GM08714 (cell line): Measurements from ENCODE around the gene ACP1.

Source experiments
- H3K4me3 ChIP-seq: fragments of 200-500 bp; sonication (Bioruptor generic); 2 replicates; pipeline ENCODE4 v1.5.1; 2014; ENCODE audit warnings: mild to moderate bottlenecking, low read length, inconsistent platforms
- ZNF274 ChIP-seq: IDR thresholded peaks from 2 replicates; pipeline ENCODE4 v1.6.1; 2012; ENCODE audit warnings: mild to moderate bottlenecking, low read depth, low read length

ACP1 gene

GRCh38 chr2:323035-323434 lies 58.3 kb downstream of the ACP1 start:
- no peak overlapping the region for H3K4me3 ChIP-seq
- TF ChIP-seq ZNF274 = no peak
